Right atrium auricular region (tissue), 2 donors: ENCODE measurements around the gene GPC1. TPM values are rescaled to one million over a fixed set of nuclear protein-coding genes. Genes with fewer than 3 reads are reported as not detected.

Source experiments
- DNase-seq: peaks from one replicate; pipeline ENCODE4 v3.0.0-alpha.2; 2019; ENCODE audit warnings: low spot score
- H3K27ac ChIP-seq, 2 donors: fragments of 200-600 bp; sonication (generic); 1 replicate in 1 of 2; 2 replicates in 1 of 2; pipeline ENCODE4 v1.5.1; 2016 to 2019
- H3K27me3 ChIP-seq, 2 donors: fragments of 200-600 bp; sonication (generic); one replicate each; pipeline versions ENCODE4 v1.5.1 to v1.6.0; 2017 to 2019
- H3K36me3 ChIP-seq: fragments of 200-600 bp; sonication (generic); one replicate; pipeline ENCODE4 v1.5.1; 2016
- H3K4me1 ChIP-seq, 2 donors: fragments of 200-600 bp; sonication (generic); one replicate each; pipeline versions ENCODE4 v1.5.1 to v1.6.0; 2017 to 2019
- H3K4me3 ChIP-seq, 2 donors: fragments of 200-600 bp; sonication (generic); 1 replicate in 1 of 2; 2 replicates in 1 of 2; pipeline ENCODE4 v1.5.1; 2017 to 2019; ENCODE audit warnings: mild to moderate bottlenecking in 1 of 2, moderate library complexity in 1 of 2
- H3K9me3 ChIP-seq, 2 donors: fragments of 200-600 bp; sonication (generic); one replicate each; pipeline ENCODE4 v1.5.1; 2019
- CTCF ChIP-seq, 2 donors: fragments of 200-600 bp; sonication (generic); IDR thresholded peaks; one replicate each; pipeline ENCODE4 v1.5.1; 2019; ENCODE audit warnings: antibody characterized with exemption in 2 of 2
- total RNA-seq, 2 donors: library from RNA; depleted of rRNA; stranded (reverse); fragments of >200 nt; gene quantifications; one replicate each; pipeline ENCODE4 v1.1.0, GENCODE V29; 2016

Gene GPC1
- total RNA-seq, 2 donors from 2014 or later: 77.4 to 103 TPM

GRCh38 chr2:240448387-240449274, 13.2 kb downstream of the GPC1 start:
- no peaks in the 10 kb centered on the region for H3K27me3 ChIP-seq
- H3K4me1 ChIP-seq: peaks cover 0 to 34% of the 10 kb centered on the region in 2 donors
- no peak for TF ChIP-seq CTCF (IDR thresholded peaks at IDR 0.05)
- no peaks in the 10 kb centered on the region for H3K9me3 ChIP-seq
- DNase-seq: no peak
- H3K36me3 ChIP-seq: peaks cover 4% of the 10 kb centered on the region
- no peak overlapping the region for H3K27ac ChIP-seq
- H3K4me3 ChIP-seq: no peak overlapping the region

GRCh38 chr2:240449764-240450531, 14.5 kb downstream of the GPC1 start:
- no peaks in the 10 kb centered on the region for H3K27me3 ChIP-seq
- peaks cover 4% of the 10 kb centered on the region for H3K36me3 ChIP-seq
- DNase-seq: no peak
- H3K4me1 ChIP-seq: peaks cover 0 to 45% of the 10 kb centered on the region in 2 donors
- TF ChIP-seq CTCF (IDR thresholded peaks at IDR 0.05): no peak
- H3K4me3 ChIP-seq: no peak overlapping the region
- H3K27ac ChIP-seq: no peak overlapping the region
- no peaks in the 10 kb centered on the region for H3K9me3 ChIP-seq

GRCh38 chr2:240450532-240451107, 15.2 kb downstream of the GPC1 start:
- Histone ChIP-seq H3K27me3 (no peaks in the 10 kb centered on the region), H3K36me3 (peaks cover 4% of the 10 kb centered on the region), H3K9me3 (no peaks in the 10 kb centered on the region), H3K27ac (no peak overlapping the region), H3K4me3 (no peak overlapping the region), H3K4me1 (peaks cover 0 to 52% of the 10 kb centered on the region in 2 donors)
- no peak for TF ChIP-seq CTCF (IDR thresholded peaks at IDR 0.05)
- no peak for DNase-seq

- peaks cover 0 to 57% of the 10 kb centered on the region in 2 donors for H3K4me1 ChIP-seq
- no peak overlapping the region for H3K4me3 ChIP-seq
- no peak for DNase-seq
- no peaks in the 10 kb centered on the region for H3K27me3 ChIP-seq
- H3K27ac ChIP-seq: no peak overlapping the region
- no peak for TF ChIP-seq CTCF (IDR thresholded peaks at IDR 0.05)
- H3K9me3 ChIP-seq: no peaks in the 10 kb centered on the region
- H3K36me3 ChIP-seq: peaks cover 4% of the 10 kb centered on the region
Measured at GRCh38 chr2:240451108-240451611, 15.7 kb downstream of the GPC1 start.

GRCh38 chr2:240451791-240452461, 16.5 kb downstream of the GPC1 start:
- Histone ChIP-seq H3K27me3 (no peaks in the 10 kb centered on the region), H3K9me3 (no peaks in the 10 kb centered on the region), H3K4me3 (peak overlapping the region; percentile 42 to 69), H3K4me1 (peaks cover 0 to 65% of the 10 kb centered on the region in 2 donors), H3K36me3 (peaks cover 4% of the 10 kb centered on the region), H3K27ac (no peak overlapping the region)
- DNase-seq: no peak
- TF ChIP-seq CTCF (IDR thresholded peaks at IDR 0.05): no peak
